H1 (cell line): ENCODE data around the gene GRID1. TPM values are rescaled to one million over a fixed set of nuclear protein-coding genes. Genes with fewer than 3 reads are reported as not detected.

Experiments used
- CTCF ChIA-PET: fragments of 300-600 bp; sonication (Branson Sonifier 250); formaldehyde crosslinking; loops from one replicate; lab custom pipeline; 2021; ENCODE audit not compliant: partially characterized antibody; lab: Charles Lee
- POLR2A ChIA-PET: fragments of 300-600 bp; sonication (Branson Sonifier 250); formaldehyde crosslinking; loops from one replicate; lab custom pipeline; 2021; ENCODE audit warnings: inconsistent platforms; ENCODE audit not compliant: partially characterized antibody; lab: Charles Lee
- DNase-seq, 2 experiments: peaks; one replicate each; pipeline versions ENCODE4 v3.0.0 to v3.0.0-alpha.2; 2010 to 2022; ENCODE audit warnings: low spot score in 2 of 2, low read depth in 1 of 2, mixed read lengths in 1 of 2
- FAIRE-seq: peaks from 2 replicates; lab custom pipeline; 2011; peaks lifted over from hg19 to GRCh38; lab: Jason Lieb, UNC
- H2AFZ ChIP-seq: 2 replicates; pipeline ENCODE4 v1.8.1; 2012; ENCODE audit warnings: low read length, inconsistent platforms
- H2AK5ac ChIP-seq: 2 replicates; pipeline ENCODE4 v1.6.1; 2013; ENCODE audit warnings: low read depth, low read length
- H2BK120ac ChIP-seq: replicated peaks from 2 replicates; pipeline ENCODE3; 2013; ENCODE audit warnings: low read depth, low read length, inconsistent platforms
- H2BK12ac ChIP-seq: 2 replicates; pipeline ENCODE4 v1.6.1; 2013; ENCODE audit warnings: low read depth, low read length
- H2BK15ac ChIP-seq: 2 replicates; pipeline ENCODE4 v1.6.1; 2013; ENCODE audit warnings: low read length
- H2BK20ac ChIP-seq: 2 replicates; pipeline ENCODE4 v1.6.1; 2013; ENCODE audit warnings: low read length
- H2BK5ac ChIP-seq: 2 replicates; pipeline ENCODE4 v1.6.1; 2013; ENCODE audit warnings: low read depth, low read length
- H3K14ac ChIP-seq: 2 replicates; pipeline ENCODE4 v1.6.1; 2013; ENCODE audit warnings: inconsistent platforms; ENCODE audit not compliant: insufficient read length
- H3K18ac ChIP-seq: 2 replicates; pipeline ENCODE4 v1.6.1; 2013; ENCODE audit warnings: low read length; ENCODE audit errors: extremely low read depth
- H3K23ac ChIP-seq: 2 replicates; pipeline ENCODE4 v1.6.1; 2013; ENCODE audit warnings: inconsistent platforms; ENCODE audit not compliant: insufficient read length
- H3K23me2 ChIP-seq: 2 replicates; pipeline ENCODE4 v1.6.1; 2013; ENCODE audit warnings: low read depth, low read length
- H3K27ac ChIP-seq: 2 replicates; pipeline ENCODE4 v1.6.1; 2011; ENCODE audit warnings: low read depth, low read length, inconsistent platforms
- H3K27me3 ChIP-seq, 4 experiments: replicated peaks in 1 of 4; 1 replicate in 1 of 4; 2 replicates in 3 of 4; pipeline versions ENCODE4 v1.6.1 to v1.8.1; 2011 to 2013; ENCODE audit warnings: low read length in 3 of 4, mild to moderate bottlenecking in 3 of 4, inconsistent platforms in 2 of 4, mixed read lengths in 2 of 4, moderate library complexity in 1 of 4; ENCODE audit not compliant: control insufficient read depth in 3 of 4, insufficient read depth in 3 of 4; ENCODE audit errors: extremely low read depth in 1 of 4
- H3K36me3 ChIP-seq, 4 experiments: 2 replicates each; pipeline versions ENCODE4 v1.6.1 to v1.8.1; 2011 to 2013; ENCODE audit warnings: mild to moderate bottlenecking in 4 of 4, low read length in 3 of 4, moderate library complexity in 2 of 4, control low read depth in 1 of 4, inconsistent platforms in 1 of 4; ENCODE audit not compliant: insufficient read depth in 4 of 4, control insufficient read depth in 2 of 4
- H3K4ac ChIP-seq: replicated peaks from 2 replicates; pipeline ENCODE3; 2013; ENCODE audit warnings: low read length, low read depth, mixed read lengths, inconsistent platforms; ENCODE audit not compliant: insufficient read length
- H3K4me1 ChIP-seq, 4 experiments: replicated peaks in 1 of 4; 1 replicate in 1 of 4; 2 replicates in 3 of 4; pipeline versions ENCODE4 v1.6.1 to v1.8.1; 2011 to 2013; ENCODE audit warnings: low read length in 3 of 4, inconsistent platforms in 2 of 4, mixed read lengths in 1 of 4; ENCODE audit not compliant: insufficient read depth in 4 of 4, control insufficient read depth in 3 of 4
- H3K4me2 ChIP-seq, 2 experiments: 2 replicates each; pipeline versions ENCODE4 v1.6.1 to v1.8.1; 2011 to 2013; ENCODE audit warnings: low read depth in 2 of 2, low read length in 2 of 2, control low read depth in 1 of 2, inconsistent platforms in 1 of 2, mild to moderate bottlenecking in 1 of 2; ENCODE audit not compliant: insufficient read depth in 1 of 2
- H3K4me3 ChIP-seq, 4 experiments: fragments of 200-600, 300-600 bp in 1 of 4; sonication (generic), shearing (Covaris generic), sonication (Bioruptor Twin) in 1 of 4; 2 replicates each; pipeline versions ENCODE4 v1.5.1 to v1.8.1; 2011 to 2016; ENCODE audit warnings: low read length in 4 of 4, low read depth in 3 of 4, control low read depth in 2 of 4, inconsistent platforms in 2 of 4, mild to moderate bottlenecking in 2 of 4, mixed read lengths in 1 of 4, moderate library complexity in 1 of 4; ENCODE audit not compliant: insufficient read depth in 2 of 4; ENCODE audit errors: extremely low read depth in 1 of 4
- H3K56ac ChIP-seq: replicated peaks from 2 replicates; pipeline ENCODE3; 2013; ENCODE audit warnings: low read depth, mild to moderate bottlenecking, mixed read lengths, low read length, inconsistent platforms; ENCODE audit not compliant: insufficient read length
- H3K79me1 ChIP-seq: 2 replicates; pipeline ENCODE4 v1.6.1; 2013; ENCODE audit warnings: low read depth, low read length, control low read depth
- H3K79me2 ChIP-seq, 2 experiments: 2 replicates each; pipeline versions ENCODE4 v1.6.1 to v1.8.1; 2012 to 2013; ENCODE audit warnings: low read length in 2 of 2, mild to moderate bottlenecking in 2 of 2, inconsistent platforms in 1 of 2; ENCODE audit not compliant: insufficient read depth in 2 of 2, control insufficient read depth in 1 of 2
- H3K9ac ChIP-seq, 4 experiments: replicated peaks in 1 of 4; 1 replicate in 1 of 4; 2 replicates in 3 of 4; pipeline versions ENCODE4 v1.6.1 to v1.8.1; 2011 to 2013; ENCODE audit warnings: low read depth in 3 of 4, low read length in 3 of 4, control low read depth in 2 of 4, mild to moderate bottlenecking in 2 of 4, moderate library complexity in 2 of 4, inconsistent platforms in 1 of 4; ENCODE audit errors: extremely low read depth in 1 of 4
- H3K9me3 ChIP-seq, 2 experiments: 2 replicates each; pipeline versions ENCODE4 v1.6.1 to v1.8.1; 2012 to 2013; ENCODE audit warnings: mild to moderate bottlenecking in 2 of 2, moderate library complexity in 2 of 2, control low read depth in 1 of 2, inconsistent platforms in 1 of 2, low read depth in 1 of 2, low read length in 1 of 2, mixed read lengths in 1 of 2; ENCODE audit not compliant: insufficient read depth in 2 of 2
- H4K20me1 ChIP-seq, 2 experiments: replicated peaks in 1 of 2; 2 replicates each; pipeline versions ENCODE3 to v1.8.1; 2011 to 2013; ENCODE audit warnings: inconsistent platforms in 2 of 2, low read length in 2 of 2, mild to moderate bottlenecking in 1 of 2; ENCODE audit not compliant: insufficient read depth in 2 of 2, control insufficient read depth in 1 of 2
- H4K5ac ChIP-seq: 2 replicates; pipeline ENCODE4 v1.6.1; 2013; ENCODE audit warnings: low read length, low read depth, mixed read lengths, inconsistent platforms; ENCODE audit not compliant: insufficient read length
- H4K8ac ChIP-seq: 2 replicates; pipeline ENCODE4 v1.8.0; 2013; ENCODE audit warnings: mild to moderate bottlenecking, moderate library complexity, low read length, inconsistent platforms; ENCODE audit not compliant: insufficient read depth; ENCODE audit errors: extremely low read depth
- H4K91ac ChIP-seq: replicated peaks from 2 replicates; pipeline ENCODE3; 2013; ENCODE audit warnings: low read length, mixed read lengths, inconsistent platforms; ENCODE audit not compliant: insufficient read length
- BRCA1 ChIP-seq: IDR thresholded peaks from 2 replicates; pipeline ENCODE4 v1.6.1; 2012; ENCODE audit warnings: low read depth, low read length, improper control_type of control experiment
- CHD2 ChIP-seq: IDR thresholded peaks from 2 replicates; pipeline ENCODE4 v1.6.1; 2012; ENCODE audit warnings: low read length, improper control_type of control experiment
- JUND ChIP-seq: IDR thresholded peaks from 2 replicates; pipeline ENCODE4 v1.6.1; 2011; ENCODE audit warnings: mild to moderate bottlenecking, improper control_type of control experiment, low read length
- RAD21 ChIP-seq, 2 experiments: IDR thresholded peaks in 1 of 2; conservative IDR thresholded peaks in 1 of 2; 2 replicates each; pipeline ENCODE4 v1.6.1; 2011; ENCODE audit warnings: low read depth in 2 of 2, low read length in 2 of 2, improper control_type of control experiment in 1 of 2, inconsistent platforms in 1 of 2, mild to moderate bottlenecking in 1 of 2, moderate library complexity in 1 of 2
- RBBP5 ChIP-seq: IDR thresholded peaks from 2 replicates; pipeline ENCODE4 v1.7.1; 2012; ENCODE audit warnings: low read depth, mild to moderate bottlenecking, inconsistent platforms, low read length, moderate library complexity, borderline replicate concordance
- SIRT6 ChIP-seq: IDR thresholded peaks from one replicate; pipeline ENCODE4 v1.7.1; 2012; ENCODE audit warnings: low read length, inconsistent platforms
- SP1 ChIP-seq: IDR thresholded peaks from 2 replicates; pipeline ENCODE4 v1.6.1; 2011; ENCODE audit warnings: low read depth, low read length
- SRF ChIP-seq: IDR thresholded peaks from 2 replicates; pipeline ENCODE4 v1.6.1; 2011; ENCODE audit warnings: mild to moderate bottlenecking, low read depth, low read length, moderate library complexity
- TBP ChIP-seq: IDR thresholded peaks from 2 replicates; pipeline ENCODE4 v1.6.1; 2011; ENCODE audit warnings: low read depth, low read length, improper control_type of control experiment
- YY1 ChIP-seq: IDR thresholded peaks from 2 replicates; pipeline ENCODE4 v1.6.1; 2011; ENCODE audit warnings: low read depth, mild to moderate bottlenecking, low read length
- ZNF274 ChIP-seq: IDR thresholded peaks from 2 replicates; pipeline ENCODE4 v1.7.0; 2012; ENCODE audit warnings: low read length, borderline replicate concordance; ENCODE audit errors: extremely low read depth
- WGBS, 2 experiments: shearing (Covaris generic) in 1 of 2; methylation state at CpG; one replicate each; pipeline versions ENCODE4 v1.1.6 to v1.1.7; 2013 to 2015; ENCODE audit warnings: low lambda C conversion rate in 2 of 2, mixed read lengths in 2 of 2, inconsistent platforms in 1 of 2, low coverage in 1 of 2, missing lambda C conversion rate in 1 of 2; ENCODE audit not compliant: insufficient replicate concordance in 2 of 2, insufficient coverage in 1 of 2, insufficient read length in 1 of 2; ENCODE audit errors: extremely low coverage in 1 of 2, missing lambda C conversion rate in 1 of 2; 5-methylcytosine and 5-hydroxymethylcytosine counted together
- polyA plus RNA-seq, 7 experiments: library from polyadenylated mRNA; depleted of rRNA in 3 of 7; stranded (reverse) in 5 of 7; unstranded in 2 of 7; fragments of >200 nt in 5 of 7; fragments of 200-250 nt in 2 of 7; gene quantifications; 1 replicate in 5 of 7; 2 replicates in 1 of 7; 4 replicates in 1 of 7; pipeline versions ENCODE4 v1.2.1 to v1.2.3, GENCODE V29; 2011 to 2013; ENCODE audit warnings: missing spikeins in 2 of 7, mixed read lengths in 2 of 7
- total RNA-seq: library from RNA; stranded (reverse); fragmentation: NEBNext Ultra II Directional; extraction: Animal tissue kit (Norgen Biotek cat#: 25700); gene quantifications from 2 replicates; pipeline ENCODE4 v1.2.1, GENCODE V29; 2021
- TF ChIP-seq, protein P1 (sequence below): IDR thresholded peaks from 2 replicates; pipeline ENCODE4 v1.6.1; 2012; ENCODE audit warnings: inconsistent platforms

Gene GRID1
- total and polyA plus RNA-seq, 2 of the 8 experiments (the other 6 are each of a cell fraction or from before 2014, with no cell fraction given), result 0.22 to 0.30 TPM

DNA sequence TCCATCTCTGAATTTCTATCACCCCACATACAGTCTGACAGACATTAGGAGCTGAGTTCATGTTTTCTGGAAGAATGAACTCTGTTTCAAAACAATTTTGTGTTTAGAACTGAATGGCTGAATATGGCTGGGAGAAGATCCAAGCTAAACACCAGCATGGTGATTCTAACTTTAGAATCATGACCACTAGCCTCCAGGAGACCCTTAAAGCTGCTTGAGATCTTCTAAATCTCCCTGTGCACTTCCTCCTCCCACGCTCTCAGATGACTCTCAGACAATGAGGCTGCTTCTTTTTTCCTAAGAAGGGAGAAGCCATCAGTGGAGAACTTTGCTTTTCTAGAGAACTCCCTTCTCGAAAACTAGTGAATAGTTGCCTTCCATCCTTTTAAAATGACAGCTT, 711.2 kb downstream of the GRID1 start:
- CTCF ChIA-PET, result interaction anchor here (0.9 to 1.4 kb wide), 2 partner anchors 12 to 42 kb away, joined by 3 to 4 read pairs; no protein-coding TSS in a partner anchor
- FAIRE-seq (no peak), DNase-seq (no peak)

More for the DNA sequence above, 711.2 kb downstream of the GRID1 start:
- H3K4me1 ChIP-seq, result no peaks in the 10 kb centered on the region
- H3K9ac ChIP-seq, result no peak overlapping the region
- H4K5ac ChIP-seq, result no peak overlapping the region
- no peak overlapping the region for H3K14ac ChIP-seq
- no peak overlapping the region for H2BK20ac ChIP-seq
- no peaks in the 10 kb centered on the region for H4K20me1 ChIP-seq
- H3K27me3 ChIP-seq, result peaks cover 0 to 2% (median 0%) of the 10 kb centered on the region in 4 experiments; a peak in 1 of 7 replicates
- H3K23me2 ChIP-seq, result no peaks in the 10 kb centered on the region
- no peak overlapping the region for H3K4me3 ChIP-seq
- no peak overlapping the region for H3K23ac ChIP-seq
- no peak overlapping the region for H2AFZ ChIP-seq
- POLR2A ChIA-PET, result no interaction called here
- TF ChIP-seq, protein P1, sequence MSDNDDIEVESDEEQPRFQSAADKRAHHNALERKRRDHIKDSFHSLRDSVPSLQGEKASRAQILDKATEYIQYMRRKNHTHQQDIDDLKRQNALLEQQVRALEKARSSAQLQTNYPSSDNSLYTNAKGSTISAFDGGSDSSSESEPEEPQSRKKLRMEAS, result no peak
- no peak for TF ChIP-seq SP1
- TF ChIP-seq SIRT6, result no peak
- no peak for TF ChIP-seq RAD21 (IDR thresholded peaks at IDR 0.05 in 1 of 2, conservative IDR thresholded peaks at IDR 0.05 in 1 of 2; ENCODE audit: low read depth in 2 of 2, low read length in 2 of 2)
- TF ChIP-seq JUND, result no peak
- no peak for TF ChIP-seq YY1
- no peak for TF ChIP-seq SRF
- TF ChIP-seq ZNF274, result no peak
- TF ChIP-seq TBP, result no peak
- TF ChIP-seq RBBP5, result no peak
- TF ChIP-seq BRCA1, result no peak
- TF ChIP-seq CHD2, result no peak
- TF ChIP-seq, all 59 proteins: peak for 0
- no peak overlapping the region for H3K18ac ChIP-seq
- no peak overlapping the region for H2BK15ac ChIP-seq
- H3K9me3 ChIP-seq, result no peaks in the 10 kb centered on the region
- no peaks in the 10 kb centered on the region for H3K79me1 ChIP-seq
- no peak overlapping the region for H4K8ac ChIP-seq
- H3K79me2 ChIP-seq, result no peaks in the 10 kb centered on the region
- no peak overlapping the region for H3K56ac ChIP-seq
- 83% methylated on average over 2 of the region's 2 CpGs; no CpG with 5 or more reads in 1 of the 2 experiments for WGBS, 2 experiments
- H3K27ac ChIP-seq, result no peak overlapping the region
- H2BK5ac ChIP-seq, result no peak overlapping the region
- no peak overlapping the region for H4K91ac ChIP-seq
- no peak overlapping the region for H3K4ac ChIP-seq
- no peaks in the 10 kb centered on the region for H3K36me3 ChIP-seq
- no peak overlapping the region for H2BK12ac ChIP-seq
- H2AK5ac ChIP-seq, result no peak overlapping the region
- H2BK120ac ChIP-seq, result no peak overlapping the region
- H3K4me2 ChIP-seq, result no peak overlapping the region
